GM19463 (cell line): Measurements from ENCODE around the gene ATG7.

Source experiments
- ATAC-seq: cut with Tn5 transposase; IDR thresholded peaks from one replicate; pipeline ENCODE4 v1.9.1; 2021; ENCODE audit warnings: mild to moderate bottlenecking, moderate library complexity; ENCODE audit not compliant: unreplicated experiment

Gene ATG7

GRCh38 chr3:11602886-11603527 is 330.8 kb downstream of the ATG7 start:
- ATAC-seq, result no peak

- ATAC-seq, result no peak
Measured at GRCh38 chr3:11603628-11604027, 331.4 kb downstream of the ATG7 start.

GRCh38 chr3:11604139-11604892 is 332.1 kb downstream of the ATG7 start:
- ATAC-seq, result no peak

- ATAC-seq, result no peak
Measured at GRCh38 chr3:11605398-11605797, 333.2 kb downstream of the ATG7 start.

GRCh38 chr3:11606090-11606784 is 334.0 kb downstream of the ATG7 start:
- no peak for ATAC-seq

GRCh38 chr3:11606865-11607440 is 334.8 kb downstream of the ATG7 start:
- ATAC-seq, result no peak
